LNCAP (cell line): ENCODE data around the gene PQBP1.

ENCODE experiments used
- TF ChIP-seq, protein P1 (sequence below): fragments of 450-650 bp; IDR thresholded peaks from 2 replicates; pipeline ENCODE4 v1.5.1; 2017; ENCODE audit warnings: mild to moderate bottlenecking

The PQBP1 gene

DNA sequence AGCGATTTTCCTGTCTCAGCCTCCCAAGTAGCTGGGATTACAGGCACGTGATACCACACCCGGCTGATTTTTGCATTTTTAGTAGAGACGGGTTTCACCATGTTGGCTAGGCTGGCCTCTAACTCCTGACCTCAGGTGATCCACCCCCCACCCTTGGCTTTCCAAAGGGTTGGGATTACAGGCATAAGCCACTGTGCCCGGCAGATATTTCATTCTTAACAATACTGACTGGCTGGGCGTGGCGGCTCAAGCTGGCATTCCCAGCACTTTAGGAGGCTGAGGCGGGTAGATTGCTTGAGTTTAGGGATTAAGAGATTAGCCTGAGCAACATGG is 1.3 kb downstream of the PQBP1 start:
- TF ChIP-seq, protein P1, sequence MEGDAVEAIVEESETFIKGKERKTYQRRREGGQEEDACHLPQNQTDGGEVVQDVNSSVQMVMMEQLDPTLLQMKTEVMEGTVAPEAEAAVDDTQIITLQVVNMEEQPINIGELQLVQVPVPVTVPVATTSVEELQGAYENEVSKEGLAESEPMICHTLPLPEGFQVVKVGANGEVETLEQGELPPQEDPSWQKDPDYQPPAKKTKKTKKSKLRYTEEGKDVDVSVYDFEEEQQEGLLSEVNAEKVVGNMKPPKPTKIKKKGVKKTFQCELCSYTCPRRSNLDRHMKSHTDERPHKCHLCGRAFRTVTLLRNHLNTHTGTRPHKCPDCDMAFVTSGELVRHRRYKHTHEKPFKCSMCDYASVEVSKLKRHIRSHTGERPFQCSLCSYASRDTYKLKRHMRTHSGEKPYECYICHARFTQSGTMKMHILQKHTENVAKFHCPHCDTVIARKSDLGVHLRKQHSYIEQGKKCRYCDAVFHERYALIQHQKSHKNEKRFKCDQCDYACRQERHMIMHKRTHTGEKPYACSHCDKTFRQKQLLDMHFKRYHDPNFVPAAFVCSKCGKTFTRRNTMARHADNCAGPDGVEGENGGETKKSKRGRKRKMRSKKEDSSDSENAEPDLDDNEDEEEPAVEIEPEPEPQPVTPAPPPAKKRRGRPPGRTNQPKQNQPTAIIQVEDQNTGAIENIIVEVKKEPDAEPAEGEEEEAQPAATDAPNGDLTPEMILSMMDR, result no peak

DNA sequence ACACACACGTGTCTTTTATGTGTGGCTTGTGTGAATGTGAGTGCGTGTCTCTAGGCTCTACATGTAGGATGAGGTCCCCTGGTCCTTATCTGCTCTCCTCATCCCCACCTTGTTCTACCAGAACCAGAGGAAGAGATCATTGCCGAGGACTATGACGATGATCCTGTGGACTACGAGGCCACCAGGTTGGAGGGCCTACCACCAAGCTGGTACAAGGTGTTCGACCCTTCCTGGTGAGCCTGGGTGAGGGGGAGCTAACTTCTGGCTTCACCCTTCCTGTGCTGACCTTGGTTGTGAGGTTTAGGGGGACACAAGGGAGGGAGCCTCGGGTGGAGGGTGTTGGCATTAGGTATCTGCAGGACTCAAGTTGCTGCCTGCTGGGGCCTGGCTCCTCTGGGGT is 3.3 kb downstream of the PQBP1 start:
- TF ChIP-seq, protein P1, result no peak

GRCh38 chrX:48902135-48902534 is 4.4 kb downstream of the PQBP1 start:
- TF ChIP-seq, protein P1, result no peak

- TF ChIP-seq, protein P1, result no peak
These were observed 5.0 kb downstream of the PQBP1 start for GRCh38 chrX:48902776-48903175.

- TF ChIP-seq, protein P1, result no peak
These were observed 5.6 kb downstream of the PQBP1 start for GRCh38 chrX:48903290-48903689.

DNA sequence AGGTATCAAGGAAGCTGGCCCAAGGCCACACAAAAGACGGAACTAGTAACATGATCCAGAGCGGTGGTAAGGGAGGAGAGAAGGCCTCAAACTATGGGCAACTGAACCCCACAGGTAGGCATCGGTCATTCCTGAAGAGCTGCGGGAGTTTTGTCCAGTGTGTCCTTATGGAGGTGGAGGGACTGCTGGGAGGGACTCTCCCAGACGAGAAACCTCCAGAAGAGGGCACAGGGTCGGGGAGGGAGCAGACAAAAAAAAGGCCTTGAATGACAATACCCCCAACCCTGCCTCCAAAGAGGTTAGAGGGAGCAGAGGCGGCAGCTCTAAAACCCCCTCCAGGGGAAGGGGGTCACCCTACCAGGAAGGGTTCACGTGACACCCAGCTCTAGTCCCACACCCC is 6.5 kb downstream of the PQBP1 start:
- TF ChIP-seq, protein P1, result no peak

DNA sequence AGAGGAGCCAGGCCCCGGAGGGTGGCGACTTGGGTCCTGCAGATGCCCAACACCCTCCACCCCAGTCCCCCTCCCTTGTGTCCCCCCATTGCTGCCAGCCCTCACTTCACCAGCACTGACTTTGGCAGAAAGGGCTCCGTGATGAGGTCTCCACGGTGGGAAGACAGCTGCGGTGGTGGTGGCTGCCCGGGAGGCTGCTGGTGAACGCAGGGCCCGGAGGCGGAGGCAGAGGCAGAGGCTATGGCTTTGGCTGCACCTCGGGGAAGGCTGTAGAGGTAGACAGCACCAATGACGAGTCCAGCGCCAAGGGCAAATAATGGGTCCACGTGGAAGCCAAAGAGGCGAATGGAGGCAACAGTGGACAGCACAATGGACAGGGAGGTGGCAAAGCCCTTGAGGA is 6.9 kb downstream of the PQBP1 start:
- TF ChIP-seq, protein P1, result no peak

GRCh38 chrX:48905090-48905790 is 7.5 kb downstream of the PQBP1 start:
- TF ChIP-seq, protein P1, result no peak
